Left lung (tissue), 10 donors: ENCODE measurements around the gene FRMD4A. TPM values are rescaled to one million over a fixed set of nuclear protein-coding genes. Genes with fewer than 3 reads are reported as not detected.

Experiments
- ATAC-seq: fragments of 200-7000 bp; cut with Tn5 transposase; one replicate; pipeline ENCODE4 v1.9.1; 2020; ENCODE audit warnings: moderate library complexity
- DNase-seq, 4 donors: peaks; one replicate each; pipeline ENCODE4 v3.0.0-alpha.2; 2013 to 2020
- H3K27ac ChIP-seq, 2 donors: fragments of 200-600 bp; sonication (generic) in 1 of 2; one replicate each; pipeline versions ENCODE4 v1.5.0 to v1.8.0; 2020 to 2021
- H3K27me3 ChIP-seq, 2 donors: fragments of 200-600 bp; sonication (generic) in 1 of 2; one replicate each; pipeline versions ENCODE4 v1.5.0 to v1.8.0; 2020 to 2021
- H3K36me3 ChIP-seq, 2 donors: fragments of 200-600 bp; sonication (generic) in 1 of 2; one replicate each; pipeline versions ENCODE4 v1.5.0 to v1.8.0; 2020 to 2021
- H3K4me1 ChIP-seq, 2 donors: fragments of 200-600 bp; one replicate each; pipeline ENCODE4 v1.8.0; 2021
- H3K4me3 ChIP-seq, 2 donors: fragments of 200-600 bp; sonication (generic) in 1 of 2; one replicate each; pipeline versions ENCODE4 v1.5.0 to v1.8.0; 2020 to 2021; ENCODE audit warnings: mild to moderate bottlenecking in 1 of 2
- H3K9me3 ChIP-seq, 2 donors: fragments of 200-600 bp; sonication (generic) in 1 of 2; one replicate each; pipeline versions ENCODE4 v1.5.0 to v1.8.0; 2020 to 2021
- CTCF ChIP-seq, 2 donors: fragments of 200-600 bp; sonication (generic) in 1 of 2; IDR thresholded peaks; one replicate each; pipeline versions ENCODE4 v1.5.0 to v1.8.0; 2021; ENCODE audit warnings: antibody characterized with exemption in 2 of 2
- intact Hi-C, 2 donors: fragments of 100-400 bp; cut with DNase I; formaldehyde crosslinking; loops; one replicate each; pipeline versions ENCODE4 v1.11.2 to v1.14.2; 2022
- polyA plus RNA-seq, 6 donors: library from polyadenylated mRNA; unstranded; fragments of 120-200 nt; gene quantifications; one replicate each; pipeline ENCODE4 v1.2.1, GENCODE V29; 2013; ENCODE audit not compliant: insufficient read length in 6 of 6
- total RNA-seq, 2 donors: library from RNA; stranded (reverse); fragmentation: NEBNext Ultra II Directional; extraction: Animal tissue kit (Norgen Biotek cat#: 25700); gene quantifications; one replicate each; pipeline ENCODE4 v1.2.1, GENCODE V29; 2021
- donor health status: DM: no; HTN: yes; CAD: no.
- donor health status: DM: no; HTN: no; CAD: no.

Gene FRMD4A
- total and polyA plus RNA-seq, 8 donors, result 33.9 to 62.8 (median 57.0) TPM

- Histone ChIP-seq H3K4me1 (peaks cover 4 to 20% of the 10 kb centered on the region in 2 donors), H3K27ac (no peak overlapping the region), H3K4me3 (no peak overlapping the region), H3K36me3 (peaks cover 0 to 66% of the 10 kb centered on the region in 2 donors), H3K9me3 (no peaks in the 10 kb centered on the region), H3K27me3 (no peaks in the 10 kb centered on the region)
- intact Hi-C loops, result no loop called here
- DNase-seq (no peak), ATAC-seq (no peak)
- no peak for TF ChIP-seq CTCF (IDR thresholded peaks at IDR 0.05)
Observed at GRCh38 chr10:13656337-13657100, 674.2 kb downstream of the FRMD4A start.

GRCh38 chr10:13654846-13655245, 675.9 kb downstream of the FRMD4A start:
- TF ChIP-seq CTCF (IDR thresholded peaks at IDR 0.05), result no peak
- no peak for ATAC-seq
- intact Hi-C loops, result no loop called here
- Histone ChIP-seq H3K4me1 (peaks cover 4 to 14% of the 10 kb centered on the region in 2 donors), H3K9me3 (no peaks in the 10 kb centered on the region), H3K27me3 (no peaks in the 10 kb centered on the region), H3K4me3 (no peak overlapping the region), H3K36me3 (peaks cover 0 to 83% of the 10 kb centered on the region in 2 donors), H3K27ac (no peak overlapping the region)
- no peak for DNase-seq

GRCh38 chr10:13654118-13654830, 676.5 kb downstream of the FRMD4A start:
- no peaks in the 10 kb centered on the region for H3K9me3 ChIP-seq
- peaks cover 0 to 89% of the 10 kb centered on the region in 2 donors for H3K36me3 ChIP-seq
- no peak overlapping the region for H3K4me3 ChIP-seq
- H3K27me3 ChIP-seq, result no peaks in the 10 kb centered on the region
- ATAC-seq (no peak), DNase-seq (no peak)
- H3K27ac ChIP-seq, result no peak overlapping the region
- peaks cover 4 to 8% of the 10 kb centered on the region in 2 donors for H3K4me1 ChIP-seq
- intact Hi-C loops, result no loop called here
- no peak for TF ChIP-seq CTCF (IDR thresholded peaks at IDR 0.05)

- DNase-seq (no peak), ATAC-seq (no peak)
- H3K9me3 ChIP-seq, result no peaks in the 10 kb centered on the region
- no peaks in the 10 kb centered on the region for H3K27me3 ChIP-seq
- intact Hi-C loops, result no loop called here
- H3K36me3 ChIP-seq, result peaks cover 0 to 94% of the 10 kb centered on the region in 2 donors
- H3K27ac ChIP-seq, result no peak overlapping the region
- H3K4me3 ChIP-seq, result no peak overlapping the region
- TF ChIP-seq CTCF (IDR thresholded peaks at IDR 0.05), result no peak
- no peaks in the 10 kb centered on the region for H3K4me1 ChIP-seq
Observed at GRCh38 chr10:13652860-13653259, 677.9 kb downstream of the FRMD4A start.

GRCh38 chr10:13651969-13652720, 678.6 kb downstream of the FRMD4A start:
- Histone ChIP-seq H3K4me3 (no peak overlapping the region), H3K36me3 (peaks cover 0 to 96% of the 10 kb centered on the region in 2 donors), H3K9me3 (no peaks in the 10 kb centered on the region), H3K4me1 (no peaks in the 10 kb centered on the region), H3K27ac (no peak overlapping the region), H3K27me3 (no peaks in the 10 kb centered on the region)
- no peak for ATAC-seq
- TF ChIP-seq CTCF (IDR thresholded peaks at IDR 0.05), result no peak
- intact Hi-C loops, result no loop called here
- DNase-seq, result no peak
